Endothelial cell (in vitro differentiated cells): ENCODE results near the gene TTLL9. TPM values are rescaled to one million over a fixed set of nuclear protein-coding genes. Genes with fewer than 3 reads are reported as not detected.

ENCODE experiments used
- DNase-seq: peaks from one replicate; pipeline ENCODE4 v3.0.0; 2021; ENCODE audit warnings: low spot score
- H3K27ac Mint-ChIP-seq: one replicate; pipeline ENCODE4 v1.8.0; 2021; ENCODE audit warnings: mixed read lengths, inconsistent platforms; ENCODE audit not compliant: unreplicated experiment
- H3K27me3 Mint-ChIP-seq: one replicate; pipeline ENCODE4 v1.8.0; 2021; ENCODE audit warnings: mild to moderate bottlenecking, moderate library complexity, mixed read lengths, inconsistent platforms; ENCODE audit not compliant: unreplicated experiment
- H3K36me3 Mint-ChIP-seq: one replicate; pipeline ENCODE4 v1.8.0; 2021; ENCODE audit warnings: mild to moderate bottlenecking, low read depth, mixed read lengths, inconsistent platforms; ENCODE audit not compliant: unreplicated experiment
- H3K4me1 Mint-ChIP-seq: one replicate; pipeline ENCODE4 v1.8.0; 2021; ENCODE audit warnings: mild to moderate bottlenecking, mixed read lengths, inconsistent platforms; ENCODE audit not compliant: unreplicated experiment
- H3K4me3 Mint-ChIP-seq: one replicate; pipeline ENCODE4 v1.8.0; 2021; ENCODE audit warnings: mild to moderate bottlenecking, mixed read lengths, inconsistent platforms; ENCODE audit not compliant: unreplicated experiment
- H3K9me3 Mint-ChIP-seq: one replicate; pipeline ENCODE4 v1.8.0; 2021; ENCODE audit warnings: mixed read lengths, inconsistent platforms; ENCODE audit not compliant: unreplicated experiment
- CTCF ChIP-seq: fragments of 200-600 bp; sonication (generic); IDR thresholded peaks from one replicate; pipeline ENCODE4 v1.5.0; 2021; ENCODE audit warnings: antibody characterized with exemption; ENCODE audit not compliant: unreplicated experiment
- total RNA-seq: library from RNA; stranded (reverse); fragmentation: NEBNext Ultra II Directional; extraction: Animal tissue kit (Norgen Biotek cat#: 25700); gene quantifications from one replicate; pipeline ENCODE4 v1.2.1, GENCODE V29; 2021; ENCODE audit not compliant: unreplicated experiment

The TTLL9 gene
- total RNA-seq, 1 donor from 2014 or later, result 0.46 TPM

DNA sequence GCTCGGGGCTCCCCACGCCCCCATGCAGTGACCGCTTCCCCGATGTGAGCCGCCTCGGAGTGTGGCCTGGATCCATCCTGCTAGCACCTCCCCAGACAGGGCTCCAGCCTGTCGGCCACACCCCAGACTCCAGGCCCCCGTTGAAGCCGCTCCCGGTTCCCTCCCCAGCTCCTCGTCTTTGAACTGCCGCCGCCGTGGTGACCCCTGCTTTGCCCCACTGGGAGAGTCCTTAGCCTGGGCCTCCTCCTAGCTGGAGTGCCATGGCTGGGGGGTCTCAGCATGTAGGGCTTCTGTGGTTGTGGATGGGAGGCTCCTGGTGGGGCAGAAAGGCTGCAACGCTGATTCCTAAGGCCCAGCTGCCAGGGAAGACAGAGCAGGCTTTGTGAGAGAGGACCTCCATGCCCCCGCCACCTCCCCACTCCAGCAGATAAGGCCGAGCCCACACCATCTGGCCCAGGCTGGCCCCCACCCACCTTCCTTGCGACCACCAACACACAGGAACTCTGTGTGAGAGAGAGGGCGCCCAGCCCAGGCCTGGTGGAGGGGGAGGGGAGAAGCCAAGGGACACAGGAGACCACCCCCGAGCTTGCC is 36.4 kb upstream of the TTLL9 start:
- Mint-ChIP-seq H3K4me3 (no peak overlapping the region), H3K27me3 (peaks cover 7% of the 10 kb centered on the region), H3K9me3 (no peaks in the 10 kb centered on the region), H3K4me1 (peaks cover 20% of the 10 kb centered on the region), H3K36me3 (no peaks in the 10 kb centered on the region), H3K27ac (no peak overlapping the region)
- TF ChIP-seq CTCF, result no peak
- no peak for DNase-seq

DNA sequence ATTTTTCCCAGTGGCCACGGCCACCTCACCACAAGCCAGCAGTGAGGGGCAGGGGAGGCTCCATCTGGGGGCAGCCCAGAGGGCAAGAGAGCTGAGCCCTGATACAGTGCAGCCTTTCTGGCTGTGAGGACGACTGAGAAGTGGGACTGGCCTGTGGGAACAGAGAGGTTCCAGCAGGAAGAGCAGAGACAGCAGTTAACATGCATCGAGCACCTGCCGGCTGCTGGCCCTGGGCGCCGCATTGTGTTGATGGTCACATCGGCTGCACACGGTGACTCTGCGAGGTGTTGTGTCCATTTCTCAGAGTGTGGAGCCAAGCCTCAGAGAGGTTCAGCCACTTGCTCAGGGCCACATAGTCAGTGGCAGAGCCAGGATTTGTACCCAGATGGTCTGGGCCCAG is 34.9 kb upstream of the TTLL9 start:
- no peak overlapping the region for H3K27ac Mint-ChIP-seq
- H3K4me3 Mint-ChIP-seq, result no peak overlapping the region
- peaks cover 6% of the 10 kb centered on the region for H3K4me1 Mint-ChIP-seq
- no peaks in the 10 kb centered on the region for H3K9me3 Mint-ChIP-seq
- H3K27me3 Mint-ChIP-seq, result peaks cover 2% of the 10 kb centered on the region
- no peaks in the 10 kb centered on the region for H3K36me3 Mint-ChIP-seq
- no peak for DNase-seq
- TF ChIP-seq CTCF, result no peak

DNA sequence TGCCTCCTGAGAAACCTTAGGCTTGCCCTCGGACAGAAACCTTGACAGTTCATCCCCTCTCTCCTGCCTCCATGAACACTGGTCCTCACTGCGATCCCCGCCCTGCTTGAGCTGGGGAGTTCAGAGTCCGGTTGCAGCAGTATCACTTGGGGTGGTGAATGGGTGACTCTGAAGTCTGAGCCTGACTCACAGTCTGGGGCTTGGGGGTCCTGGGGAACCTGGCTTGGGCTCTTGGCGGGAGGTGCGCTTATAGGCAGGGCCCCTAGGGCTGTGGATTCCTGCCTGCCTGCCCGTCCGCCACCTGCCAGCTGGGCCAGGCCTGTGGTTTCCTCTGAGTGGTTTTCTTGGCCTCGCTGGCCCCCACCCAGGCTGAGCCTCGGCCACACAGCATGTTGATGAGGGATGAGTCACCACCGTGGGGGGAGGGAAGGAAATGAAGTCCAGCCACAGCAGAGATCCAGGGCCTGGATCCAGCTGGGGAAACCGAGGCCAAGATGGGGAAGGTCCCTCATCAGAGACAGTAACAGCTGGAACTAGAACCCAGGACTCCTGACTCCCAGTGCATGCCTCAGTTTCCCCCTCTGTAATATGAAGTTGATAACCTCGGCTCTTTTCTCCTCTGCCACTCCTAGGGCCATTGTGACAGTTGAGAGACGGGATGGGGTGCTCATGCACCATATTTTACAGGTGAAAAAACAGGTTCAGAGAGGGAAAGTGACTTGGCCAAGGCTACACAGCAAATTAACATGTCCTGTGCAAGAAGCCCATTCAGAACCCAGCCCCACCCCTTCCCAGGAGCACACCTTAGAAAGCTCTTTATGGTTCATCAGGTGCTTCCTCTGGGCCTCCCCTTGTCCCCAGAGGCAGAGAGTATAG is 34.2 kb upstream of the TTLL9 start:
- Mint-ChIP-seq H3K27ac (no peak overlapping the region), H3K27me3 (no peaks in the 10 kb centered on the region), H3K36me3 (no peaks in the 10 kb centered on the region), H3K4me1 (peaks cover 10% of the 10 kb centered on the region), H3K9me3 (no peaks in the 10 kb centered on the region), H3K4me3 (no peak overlapping the region)
- no peak for TF ChIP-seq CTCF
- no peak for DNase-seq

- H3K4me1 Mint-ChIP-seq, result peaks cover 13% of the 10 kb centered on the region
- no peak for TF ChIP-seq CTCF
Measured at GRCh38 chr20:31836853-31837608, 33.4 kb upstream of the TTLL9 start.

More at GRCh38 chr20:31836853-31837608, 33.4 kb upstream of the TTLL9 start:
- H3K9me3 Mint-ChIP-seq, result no peaks in the 10 kb centered on the region
- no peak for DNase-seq
- no peaks in the 10 kb centered on the region for H3K36me3 Mint-ChIP-seq
- no peak overlapping the region for H3K4me3 Mint-ChIP-seq
- no peaks in the 10 kb centered on the region for H3K27me3 Mint-ChIP-seq
- H3K27ac Mint-ChIP-seq, result no peak overlapping the region
